Kidney (tissue), 14 donors: ENCODE measurements around the gene SCUBE2. TPM values are rescaled to one million over a fixed set of nuclear protein-coding genes. Genes with fewer than 3 reads are reported as not detected.

Experiments
- DNase-seq, 5 donors: peaks; one replicate each; pipeline ENCODE4 v3.0.0-alpha.2; 2013 to 2020
- FAIRE-seq: peaks from 2 replicates; lab custom pipeline; 2012; peaks lifted over from hg19 to GRCh38; lab: Jason Lieb, UNC
- H3K27ac ChIP-seq, 2 donors: one replicate each; pipeline ENCODE4 v1.7.0; 2013; ENCODE audit warnings: low read depth in 2 of 2, low read length in 2 of 2, inconsistent platforms in 1 of 2
- H3K27me3 ChIP-seq: one replicate; pipeline ENCODE4 v1.7.1; 2013; ENCODE audit warnings: low read length, inconsistent platforms; ENCODE audit not compliant: control insufficient read depth, insufficient read depth
- H3K36me3 ChIP-seq, 3 donors: one replicate each; pipeline versions ENCODE4 v1.7.0 to v1.7.1; 2013; ENCODE audit warnings: low read length in 3 of 3, control low read depth in 1 of 3, inconsistent platforms in 1 of 3; ENCODE audit not compliant: insufficient read depth in 3 of 3, control insufficient read depth in 2 of 3
- H3K4me1 ChIP-seq, 3 donors: one replicate each; pipeline versions ENCODE4 v1.7.0 to v1.7.1; 2013; ENCODE audit warnings: low read length in 3 of 3, inconsistent platforms in 1 of 3, low read depth in 1 of 3; ENCODE audit not compliant: control insufficient read depth in 2 of 3, insufficient read depth in 2 of 3
- H3K4me3 ChIP-seq, 3 donors: one replicate each; pipeline versions ENCODE4 v1.7.0 to v1.8.1; 2013; ENCODE audit warnings: low read length in 3 of 3, control low read depth in 1 of 3, inconsistent platforms in 1 of 3
- H3K9ac ChIP-seq, 3 donors: one replicate each; pipeline versions ENCODE4 v1.7.0 to v1.7.1; 2013; ENCODE audit warnings: low read length in 3 of 3, control low read depth in 1 of 3, inconsistent platforms in 1 of 3
- H3K9me3 ChIP-seq, 3 donors: one replicate each; pipeline versions ENCODE4 v1.7.0 to v1.7.1; 2013; ENCODE audit warnings: low read length in 3 of 3, control low read depth in 1 of 3, inconsistent platforms in 1 of 3; ENCODE audit not compliant: control insufficient read depth in 2 of 3, insufficient read depth in 1 of 3
- CTCF ChIP-seq: IDR thresholded peaks from 3 replicates; pipeline ENCODE4 v1.5.1; 2012; ENCODE audit warnings: mild to moderate bottlenecking, moderate library complexity, borderline replicate concordance; ENCODE audit not compliant: insufficient read depth; ENCODE audit errors: extremely low read depth
- intact Hi-C: fragments of 100-400 bp; cut with DNase I; formaldehyde crosslinking; loops from one replicate; pipeline ENCODE4 v1.11.1; 2022
- polyA plus RNA-seq: library from polyadenylated mRNA; stranded (reverse); fragments of 350-450 nt; fragmentation: Illumina TruSeq; extraction: RNeasy Lipid Tissue Mini Kit (QIAGEN cat#74804); gene quantifications from one replicate; pipeline ENCODE4 v1.2.3, GENCODE V29; 2014; ENCODE audit warnings: low read depth, low replicate concordance; ENCODE audit not compliant: insufficient read depth
- total RNA-seq: library from RNA; stranded (reverse); fragmentation: NEBNext Ultra II Directional; extraction: Animal tissue kit (Norgen Biotek cat#: 25700); gene quantifications from one replicate; pipeline ENCODE4 v1.2.1, GENCODE V29; 2021
- donor health status: control.
- donor health status: control.
- donor health status: control.
- donor health status: control.
- donor health status: control.
- donor health status: DM: yes; HTN: yes; CAD: no.
- donor health status: Normal renal cell carcinoma (clear cell type).

Gene SCUBE2
- total and polyA plus RNA-seq, 2 donors from 2014 or later: 0.65 to 3.5 TPM

GRCh38 chr11:9061807-9062206, 29.6 kb downstream of the SCUBE2 start:
- no peaks in the 10 kb centered on the region for H3K4me1 ChIP-seq
- FAIRE-seq (no peak), DNase-seq (no peak)
- intact Hi-C loops: no loop called here
- H3K36me3 ChIP-seq: no peaks in the 10 kb centered on the region
- H3K9ac ChIP-seq: no peak overlapping the region
- no peaks in the 10 kb centered on the region for H3K27me3 ChIP-seq
- H3K9me3 ChIP-seq: no peaks in the 10 kb centered on the region
- no peak overlapping the region for H3K4me3 ChIP-seq
- no peak overlapping the region for H3K27ac ChIP-seq
- TF ChIP-seq CTCF: no peak

DNA sequence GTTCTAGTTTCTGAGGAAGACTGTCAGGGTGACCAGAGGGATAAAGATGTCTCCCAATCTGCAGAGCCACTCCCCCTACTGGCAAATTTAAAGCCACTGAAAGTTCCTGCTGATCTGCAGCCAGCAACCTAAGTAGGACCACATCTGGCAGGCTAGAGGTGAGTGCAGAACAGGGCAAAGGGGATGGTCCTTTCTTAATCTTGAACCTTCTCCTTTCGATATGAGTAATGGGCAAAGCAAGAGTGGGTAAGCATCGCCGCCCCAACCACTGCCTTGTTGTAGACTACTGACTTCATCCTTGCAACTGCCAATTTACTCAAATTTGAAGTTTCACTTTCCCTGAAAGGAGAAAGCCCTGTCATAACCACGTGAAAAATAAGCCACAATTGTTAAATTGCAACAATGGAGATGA, 30.7 kb downstream of the SCUBE2 start:
- no peaks in the 10 kb centered on the region for H3K4me1 ChIP-seq
- H3K27me3 ChIP-seq: no peaks in the 10 kb centered on the region
- no peak overlapping the region for H3K27ac ChIP-seq
- H3K9me3 ChIP-seq: no peaks in the 10 kb centered on the region
- DNase-seq (no peak), FAIRE-seq (no peak)
- no peak overlapping the region for H3K9ac ChIP-seq
- intact Hi-C loops: no loop called here
- H3K4me3 ChIP-seq: no peak overlapping the region
- H3K36me3 ChIP-seq: no peaks in the 10 kb centered on the region
- TF ChIP-seq CTCF: no peak

DNA sequence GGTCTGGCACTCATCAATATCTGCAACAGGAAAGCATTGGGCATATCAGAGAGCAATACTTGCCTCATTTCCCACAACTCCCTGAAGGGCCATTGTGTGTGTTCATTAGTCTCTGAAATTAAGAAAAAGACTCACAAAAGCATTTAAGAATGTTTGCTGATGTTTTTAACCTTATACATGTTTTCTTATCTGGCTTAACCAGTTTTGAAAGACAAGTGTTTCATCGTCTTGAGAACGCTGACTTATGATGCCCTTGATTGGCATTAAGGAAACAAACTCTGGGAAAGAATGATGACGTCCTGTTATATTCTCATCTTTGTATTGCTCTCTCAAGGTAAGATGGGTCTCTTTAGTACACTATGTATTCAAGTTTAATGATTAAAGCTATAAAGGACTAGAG, 32.0 kb downstream of the SCUBE2 start:
- intact Hi-C loops: no loop called here
- no peaks in the 10 kb centered on the region for H3K4me1 ChIP-seq
- DNase-seq: no peak
- H3K27ac ChIP-seq: no peak overlapping the region
- FAIRE-seq: no peak
- TF ChIP-seq CTCF: no peak
- no peak overlapping the region for H3K4me3 ChIP-seq
- no peaks in the 10 kb centered on the region for H3K27me3 ChIP-seq
- H3K9ac ChIP-seq: no peak overlapping the region
- H3K9me3 ChIP-seq: no peaks in the 10 kb centered on the region
- H3K36me3 ChIP-seq: no peaks in the 10 kb centered on the region

DNA sequence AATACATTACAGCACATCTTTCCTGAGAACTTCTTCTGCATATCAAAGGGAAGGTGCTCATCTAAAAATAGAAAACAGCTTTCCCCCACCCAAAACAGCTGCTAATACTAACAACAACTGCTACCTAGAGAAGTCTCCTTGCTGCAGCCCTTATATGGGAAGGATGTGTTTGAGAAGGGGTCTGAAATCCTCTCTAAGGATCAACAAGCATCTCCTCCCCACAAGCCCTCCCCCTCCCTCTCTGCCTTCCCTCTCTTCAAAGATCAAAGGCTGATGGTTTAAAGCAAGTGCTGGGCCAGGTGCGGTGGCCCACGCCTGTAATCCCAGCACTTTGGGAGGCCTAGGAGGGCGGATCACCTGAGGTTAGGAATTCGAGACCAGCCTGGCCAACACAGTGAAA, 33.5 kb downstream of the SCUBE2 start:
- Histone ChIP-seq H3K36me3 (no peaks in the 10 kb centered on the region), H3K9me3 (no peaks in the 10 kb centered on the region), H3K9ac (no peak overlapping the region), H3K4me3 (no peak overlapping the region), H3K27ac (no peak overlapping the region), H3K27me3 (no peaks in the 10 kb centered on the region), H3K4me1 (no peaks in the 10 kb centered on the region)
- no peak for TF ChIP-seq CTCF
- intact Hi-C loops: no loop called here
- no peak for FAIRE-seq
- DNase-seq: no peak
